Progenitor cell of endocrine pancreas (in vitro differentiated cells): ENCODE measurements around the gene MAD1L1. TPM values are rescaled to one million over a fixed set of nuclear protein-coding genes. Genes with fewer than 3 reads are reported as not detected.

Source experiments
- DNase-seq: peaks from one replicate; pipeline ENCODE4 v3.0.0; 2021; ENCODE audit warnings: low spot score; ENCODE audit not compliant: unreplicated experiment
- H3K27ac Mint-ChIP-seq: 2 replicates; pipeline ENCODE4 v1.8.0; 2021; ENCODE audit warnings: mild to moderate bottlenecking, moderate library complexity, mixed read lengths
- H3K27me3 Mint-ChIP-seq: 2 replicates; pipeline ENCODE4 v1.8.0; 2021; ENCODE audit warnings: mixed read lengths
- H3K36me3 Mint-ChIP-seq: 2 replicates; pipeline ENCODE4 v1.8.0; 2022; ENCODE audit warnings: mixed read lengths; ENCODE audit not compliant: insufficient read depth
- H3K4me1 Mint-ChIP-seq: 2 replicates; pipeline ENCODE4 v1.8.0; 2021; ENCODE audit warnings: low read depth, mixed read lengths
- H3K4me3 Mint-ChIP-seq: 2 replicates; pipeline ENCODE4 v1.8.0; 2021; ENCODE audit warnings: low read depth, mild to moderate bottlenecking, moderate library complexity, mixed read lengths
- H3K9me3 Mint-ChIP-seq: 2 replicates; pipeline ENCODE4 v1.8.0; 2021; ENCODE audit warnings: low read depth, mixed read lengths
- total RNA-seq: library from RNA; stranded (reverse); gene quantifications from 2 replicates; pipeline ENCODE4 v1.2.1, GENCODE V29; 2021
- TF ChIP-seq, protein P1 (sequence below): fragments of 200-600 bp; sonication (generic); IDR thresholded peaks from one replicate; pipeline ENCODE4 v1.5.0; 2021; ENCODE audit warnings: antibody characterized with exemption, mild to moderate bottlenecking; ENCODE audit not compliant: unreplicated experiment

MAD1L1 gene
- total RNA-seq, 1 donor from 2014 or later: 49.8 TPM

DNA sequence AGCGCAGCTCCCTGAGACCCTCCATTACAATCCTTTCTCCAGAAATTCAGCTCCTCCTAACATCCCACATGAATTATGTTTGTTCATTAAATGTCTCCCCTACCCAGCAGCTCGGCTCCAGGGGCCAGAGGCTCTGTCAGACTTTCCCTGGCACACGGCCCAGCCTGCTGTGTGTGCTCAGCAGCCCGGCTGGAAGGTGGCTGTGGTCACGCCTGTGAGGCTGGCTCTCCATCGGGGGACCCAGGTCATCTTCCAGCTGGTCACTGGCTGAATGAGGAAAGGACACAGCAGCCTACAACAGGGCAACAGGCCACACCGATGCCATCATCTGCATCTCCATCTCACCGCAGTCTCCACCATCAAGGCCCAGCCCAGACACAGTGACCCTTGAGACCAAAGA, 219.8 kb downstream of the MAD1L1 start:
- peak overlapping the region; percentile 38 for H3K27ac Mint-ChIP-seq

DNA sequence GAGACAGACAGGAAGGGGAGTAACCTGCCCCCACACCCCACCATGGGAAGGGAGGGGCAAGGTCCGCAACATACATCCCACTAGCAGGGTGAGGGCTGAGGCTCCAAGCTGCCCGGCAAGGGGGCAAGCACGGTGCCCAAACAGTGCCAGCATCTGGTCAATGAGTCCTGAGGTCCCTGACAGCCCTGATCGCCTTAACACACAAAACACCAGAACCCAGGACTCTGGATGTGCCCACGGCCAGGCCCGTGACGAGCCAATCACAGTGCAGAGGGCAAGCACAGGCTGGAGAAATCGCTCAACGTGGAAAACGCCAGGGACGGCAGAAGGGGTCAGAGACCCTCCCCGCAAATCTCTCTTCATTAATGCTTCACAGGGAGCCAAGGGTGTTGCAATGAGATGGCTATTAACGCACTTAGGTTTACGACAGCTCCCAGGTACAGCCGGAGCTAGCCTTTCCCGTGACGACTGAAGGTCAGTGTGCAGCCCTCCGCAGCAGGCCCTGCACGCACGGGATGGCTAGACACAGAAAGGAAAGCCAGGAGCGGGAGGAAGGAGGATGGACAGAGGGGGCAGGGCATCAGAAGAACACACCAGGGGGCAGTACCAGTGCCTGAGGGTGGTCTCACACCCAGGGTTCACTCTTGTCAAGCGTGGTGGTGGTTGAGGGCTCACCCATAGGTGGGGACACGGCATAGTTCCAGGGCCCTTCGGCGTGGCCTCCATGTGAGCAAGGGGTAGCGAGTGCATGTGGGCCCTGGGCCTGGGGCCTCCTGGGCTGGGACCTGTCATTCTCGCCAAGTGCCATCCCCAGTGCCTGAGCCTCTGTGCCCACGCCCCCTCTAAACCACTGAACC, 220.5 kb downstream of the MAD1L1 start:
- Mint-ChIP-seq H3K4me3 (no peak overlapping the region), H3K4me1 (peaks cover 8% of the 10 kb centered on the region)

More for the DNA sequence above, 219.8 kb downstream of the MAD1L1 start:
- TF ChIP-seq, protein P1, sequence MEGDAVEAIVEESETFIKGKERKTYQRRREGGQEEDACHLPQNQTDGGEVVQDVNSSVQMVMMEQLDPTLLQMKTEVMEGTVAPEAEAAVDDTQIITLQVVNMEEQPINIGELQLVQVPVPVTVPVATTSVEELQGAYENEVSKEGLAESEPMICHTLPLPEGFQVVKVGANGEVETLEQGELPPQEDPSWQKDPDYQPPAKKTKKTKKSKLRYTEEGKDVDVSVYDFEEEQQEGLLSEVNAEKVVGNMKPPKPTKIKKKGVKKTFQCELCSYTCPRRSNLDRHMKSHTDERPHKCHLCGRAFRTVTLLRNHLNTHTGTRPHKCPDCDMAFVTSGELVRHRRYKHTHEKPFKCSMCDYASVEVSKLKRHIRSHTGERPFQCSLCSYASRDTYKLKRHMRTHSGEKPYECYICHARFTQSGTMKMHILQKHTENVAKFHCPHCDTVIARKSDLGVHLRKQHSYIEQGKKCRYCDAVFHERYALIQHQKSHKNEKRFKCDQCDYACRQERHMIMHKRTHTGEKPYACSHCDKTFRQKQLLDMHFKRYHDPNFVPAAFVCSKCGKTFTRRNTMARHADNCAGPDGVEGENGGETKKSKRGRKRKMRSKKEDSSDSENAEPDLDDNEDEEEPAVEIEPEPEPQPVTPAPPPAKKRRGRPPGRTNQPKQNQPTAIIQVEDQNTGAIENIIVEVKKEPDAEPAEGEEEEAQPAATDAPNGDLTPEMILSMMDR: no peak
- Mint-ChIP-seq H3K36me3 (peaks cover 6% of the 10 kb centered on the region), H3K9me3 (no peaks in the 10 kb centered on the region), H3K4me3 (no peak overlapping the region), H3K4me1 (peaks cover 8% of the 10 kb centered on the region), H3K27me3 (no peaks in the 10 kb centered on the region)
- DNase-seq: no peak

DNA sequence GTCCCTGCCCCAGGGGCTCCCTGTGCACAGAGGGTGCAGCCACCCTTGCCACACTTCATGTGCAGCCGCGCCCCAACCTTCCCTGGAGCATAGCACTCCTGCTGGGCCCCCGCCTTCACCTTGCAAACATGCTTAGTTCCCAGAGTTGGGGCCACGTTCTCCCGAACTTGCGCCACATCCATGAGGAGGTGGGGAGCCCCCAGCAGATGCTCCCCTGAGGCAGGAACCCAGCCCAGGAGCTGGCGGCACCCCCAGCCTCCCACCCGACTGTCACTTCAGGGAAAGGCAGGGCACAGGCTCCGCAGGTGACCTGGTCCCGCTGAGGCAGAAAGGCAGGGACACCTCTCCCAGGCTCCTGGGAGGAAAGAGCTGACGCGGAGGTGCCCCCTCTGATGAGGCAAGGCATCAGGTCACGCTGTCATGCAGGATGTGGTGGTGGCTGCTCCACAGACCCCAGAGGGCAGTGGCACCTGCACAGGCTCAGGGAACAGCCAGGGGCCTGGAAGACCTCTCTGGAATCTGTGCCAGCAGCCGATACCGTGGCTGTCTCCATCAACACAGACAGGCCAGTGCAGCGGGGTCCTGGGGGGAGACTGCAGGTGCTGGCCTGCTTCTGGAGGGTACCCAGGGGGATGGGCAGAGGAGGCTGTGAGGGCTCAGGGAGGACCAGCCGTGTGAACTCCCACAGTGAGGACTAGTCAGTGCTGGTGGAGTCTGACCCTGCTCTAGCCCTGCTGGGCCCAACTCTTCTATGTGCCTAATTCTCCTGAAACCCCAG, 221.3 kb downstream of the MAD1L1 start:
- H3K27ac Mint-ChIP-seq: no peak overlapping the region
- no peaks in the 10 kb centered on the region for H3K27me3 Mint-ChIP-seq
- H3K9me3 Mint-ChIP-seq: no peaks in the 10 kb centered on the region
- TF ChIP-seq, protein P1: no peak
- no peaks in the 10 kb centered on the region for H3K4me1 Mint-ChIP-seq
- DNase-seq: no peak
- no peak overlapping the region for H3K4me3 Mint-ChIP-seq
- H3K36me3 Mint-ChIP-seq: peaks cover 6% of the 10 kb centered on the region

More for the DNA sequence above, 220.5 kb downstream of the MAD1L1 start:
- Mint-ChIP-seq H3K36me3 (peaks cover 6% of the 10 kb centered on the region), H3K9me3 (no peaks in the 10 kb centered on the region), H3K27ac (no peak overlapping the region), H3K27me3 (no peaks in the 10 kb centered on the region)
- TF ChIP-seq, protein P1: no peak
- no peak for DNase-seq

DNA sequence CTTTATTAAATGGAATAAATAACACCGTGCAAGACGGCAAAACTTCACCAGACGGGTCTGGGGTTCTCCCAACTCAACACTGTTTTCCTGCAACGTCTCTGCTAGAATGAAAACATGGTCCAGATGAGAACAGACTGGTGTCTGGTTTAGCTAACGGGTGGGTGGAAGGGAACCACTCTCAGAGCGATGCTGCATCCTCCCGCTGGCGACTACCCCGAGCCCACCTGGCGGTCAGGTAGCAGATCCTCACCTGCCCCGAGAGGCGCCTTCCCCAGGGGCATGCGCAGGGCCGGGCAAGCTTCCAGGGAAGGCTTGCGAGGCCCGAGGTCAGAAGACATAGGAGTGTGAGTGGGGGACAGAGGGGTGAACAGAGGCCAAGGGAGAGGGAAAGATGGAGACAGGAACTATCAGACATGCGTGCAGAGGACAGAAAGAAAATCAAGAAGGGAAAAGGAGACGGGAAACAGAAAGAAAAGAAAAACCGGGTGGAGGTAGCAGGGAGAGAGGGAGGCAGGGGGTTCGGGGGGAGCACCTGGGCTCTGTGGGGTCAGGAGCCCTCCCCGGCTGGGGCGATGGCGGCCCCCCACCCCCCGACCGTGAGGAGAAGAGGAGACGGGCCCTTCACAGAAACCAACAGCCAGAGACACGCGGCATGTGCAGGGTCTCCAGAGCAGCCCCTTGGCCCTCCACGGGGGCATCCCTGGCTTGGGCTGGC, 222.0 kb downstream of the MAD1L1 start:
- no peaks in the 10 kb centered on the region for H3K9me3 Mint-ChIP-seq
- H3K4me3 Mint-ChIP-seq: no peak overlapping the region
- TF ChIP-seq, protein P1: no peak
- no peak for DNase-seq
- no peak overlapping the region for H3K27ac Mint-ChIP-seq
- no peaks in the 10 kb centered on the region for H3K4me1 Mint-ChIP-seq
- no peaks in the 10 kb centered on the region for H3K27me3 Mint-ChIP-seq
- H3K36me3 Mint-ChIP-seq: peaks cover 6% of the 10 kb centered on the region

DNA sequence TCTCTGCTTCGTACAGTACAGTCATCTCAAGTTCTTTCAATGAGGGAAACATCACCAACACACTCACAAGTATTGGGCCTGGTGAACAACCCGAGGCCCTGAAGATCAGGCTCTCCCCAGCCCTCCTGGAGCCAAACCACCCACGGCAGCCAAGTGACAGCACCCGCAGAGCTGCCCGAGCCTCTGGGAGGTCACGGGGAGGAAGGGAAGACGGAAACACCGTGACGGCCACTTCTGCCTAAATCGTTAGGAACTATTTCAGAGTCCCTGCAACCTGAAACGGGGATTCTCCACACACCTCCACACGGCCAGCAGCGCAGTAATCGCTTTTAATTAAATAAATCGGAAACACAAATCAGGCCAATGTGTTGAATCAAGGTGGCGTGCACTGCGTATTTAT, 222.6 kb downstream of the MAD1L1 start:
- Mint-ChIP-seq H3K36me3 (peaks cover 6% of the 10 kb centered on the region), H3K4me3 (no peak overlapping the region), H3K27me3 (no peaks in the 10 kb centered on the region), H3K9me3 (no peaks in the 10 kb centered on the region), H3K4me1 (no peaks in the 10 kb centered on the region), H3K27ac (no peak overlapping the region)
- TF ChIP-seq, protein P1: no peak
- DNase-seq: no peak
